GM23338 (cell line): ENCODE results near the gene MEST. TPM values are rescaled to one million over a fixed set of nuclear protein-coding genes. Genes with fewer than 3 reads are reported as not detected.

Experiments
- ATAC-seq: fragments of 200-7000 bp; cut with Tn5 transposase; 3 replicates; pipeline ENCODE4 v1.9.1; 2020
- DNase-seq: peaks from one replicate; pipeline ENCODE4 v3.0.0-alpha.2; 2015; ENCODE audit warnings: low spot score
- H2AFZ ChIP-seq: fragments of 200-600 bp; sonication (generic); 2 replicates; pipeline ENCODE4 v1.8.0; 2016; ENCODE audit warnings: antibody characterized with exemption, mild to moderate bottlenecking, moderate library complexity
- H3F3A ChIP-seq: fragments of 200-600 bp; sonication (generic); replicated peaks from 2 replicates; pipeline ENCODE4 v1.8.0; 2017; ENCODE audit warnings: antibody characterized with exemption, mixed run types, low read depth
- H3K27ac ChIP-seq: fragments of 200-600 bp; sonication (generic); 2 replicates; pipeline ENCODE4 v1.6.1; 2016; ENCODE audit warnings: low read depth
- H3K27me3 ChIP-seq: fragments of 200-600 bp; sonication (generic); 2 replicates; pipeline ENCODE4 v1.8.0; 2016; ENCODE audit warnings: mild to moderate bottlenecking, mixed run types, moderate library complexity; ENCODE audit not compliant: insufficient read depth
- H3K36me3 ChIP-seq: fragments of 200-600 bp; sonication (generic); 2 replicates; pipeline ENCODE4 v1.8.0; 2016; ENCODE audit warnings: mild to moderate bottlenecking; ENCODE audit not compliant: insufficient read depth
- H3K4me1 ChIP-seq: fragments of 200-600 bp; sonication (generic); 2 replicates; pipeline ENCODE4 v1.8.0; 2016; ENCODE audit warnings: mild to moderate bottlenecking, moderate library complexity; ENCODE audit not compliant: insufficient read depth
- H3K4me2 ChIP-seq: fragments of 200-600 bp; sonication (generic); 2 replicates; pipeline ENCODE4 v1.7.1; 2017; ENCODE audit warnings: mixed run types
- H3K4me3 ChIP-seq: fragments of 200-600 bp; sonication (generic); 2 replicates; pipeline ENCODE4 v1.6.1; 2016; ENCODE audit warnings: mixed run types
- H3K79me2 ChIP-seq: fragments of 200-600 bp; sonication (generic); replicated peaks from 2 replicates; pipeline ENCODE4 v1.8.0; 2017; ENCODE audit warnings: mild to moderate bottlenecking; ENCODE audit not compliant: insufficient read depth
- H3K9me2 ChIP-seq: fragments of 200-600 bp; sonication (generic); 2 replicates; pipeline ENCODE4 v1.8.0; 2017; ENCODE audit not compliant: insufficient read depth
- H4K20me1 ChIP-seq: fragments of 200-600 bp; sonication (generic); replicated peaks from 2 replicates; pipeline ENCODE4 v1.8.0; 2017; ENCODE audit warnings: mild to moderate bottlenecking; ENCODE audit not compliant: insufficient read depth
- H3K27ac Mint-ChIP-seq: 2 replicates; pipeline ENCODE4 v1.8.0; 2020; ENCODE audit warnings: inconsistent platforms, mild to moderate bottlenecking, moderate library complexity, mixed read lengths
- H3K27me3 Mint-ChIP-seq: 3 replicates; pipeline ENCODE4 v1.8.0; 2022; ENCODE audit warnings: low read depth, mild to moderate bottlenecking, moderate library complexity, mixed read lengths, inconsistent platforms; ENCODE audit not compliant: insufficient read depth, poor library complexity
- H3K36me3 Mint-ChIP-seq: 3 replicates; pipeline ENCODE4 v1.8.0; 2021; ENCODE audit warnings: low read depth, mild to moderate bottlenecking, inconsistent platforms, moderate library complexity, mixed read lengths
- H3K4me1 Mint-ChIP-seq: 3 replicates; pipeline ENCODE4 v1.8.0; 2020; ENCODE audit warnings: mild to moderate bottlenecking, inconsistent platforms, mixed read lengths
- H3K4me3 Mint-ChIP-seq: 3 replicates; pipeline ENCODE4 v1.8.0; 2021; ENCODE audit warnings: moderate library complexity, mild to moderate bottlenecking, inconsistent platforms, mixed read lengths
- H3K9me3 Mint-ChIP-seq: 3 replicates; pipeline ENCODE4 v1.8.0; 2020; ENCODE audit warnings: moderate library complexity, mild to moderate bottlenecking, inconsistent platforms, mixed read lengths
- CREB1 ChIP-seq: fragments of 250-450 bp; sonication (Bioruptor Pico); IDR thresholded peaks from 2 replicates; pipeline ENCODE4 v1.5.0; 2020; ENCODE audit warnings: low read depth, mild to moderate bottlenecking, moderate library complexity
- CTCF ChIP-seq, 2 experiments: fragments of 200-600 bp in 1 of 2; sonication (generic) in 1 of 2; conservative IDR thresholded peaks; 2 replicates each; pipeline versions ENCODE4 v1.5.1 to v1.6.1; 2016 to 2017; ENCODE audit warnings: antibody characterized with exemption in 2 of 2, low read depth in 2 of 2, mild to moderate bottlenecking in 2 of 2, moderate library complexity in 1 of 2
- ETS1 ChIP-seq: IDR thresholded peaks from 2 replicates; pipeline ENCODE4 v1.6.1; 2016; ENCODE audit warnings: antibody characterized with exemption
- EZH2 ChIP-seq: fragments of 200-600 bp; sonication (generic); IDR thresholded peaks from one replicate; pipeline ENCODE4 v1.8.0; 2017; ENCODE audit warnings: antibody characterized with exemption, mild to moderate bottlenecking, low read depth; ENCODE audit not compliant: unreplicated experiment
- JUNB ChIP-seq: IDR thresholded peaks from one replicate; pipeline ENCODE4 v1.6.1; 2016; ENCODE audit warnings: antibody characterized with exemption; ENCODE audit not compliant: unreplicated experiment
- NANOG ChIP-seq: IDR thresholded peaks from 2 replicates; pipeline ENCODE4 v1.6.1; 2016; ENCODE audit warnings: antibody characterized with exemption, borderline replicate concordance
- POLR2AphosphoS5 ChIP-seq: IDR thresholded peaks from 2 replicates; pipeline ENCODE4 v1.6.1; 2016; ENCODE audit warnings: antibody characterized with exemption, low read depth
- REST ChIP-seq: IDR thresholded peaks from one replicate; pipeline ENCODE4 v1.6.1; 2018; ENCODE audit warnings: antibody characterized with exemption; ENCODE audit not compliant: unreplicated experiment
- STAT1 ChIP-seq: IDR thresholded peaks from one replicate; pipeline ENCODE4 v1.6.1; 2016; ENCODE audit warnings: antibody characterized with exemption; ENCODE audit not compliant: unreplicated experiment
- ZNF114 ChIP-seq: fragments of 250-450 bp; sonication (Bioruptor Pico); IDR thresholded peaks from 2 replicates; pipeline ENCODE4 v1.5.0; 2020; ENCODE audit warnings: mild to moderate bottlenecking, moderate library complexity
- ZNF331 ChIP-seq: fragments of 250-450 bp; sonication (Bioruptor Pico); IDR thresholded peaks from 2 replicates; pipeline ENCODE4 v1.5.0; 2020; ENCODE audit warnings: low read depth, mild to moderate bottlenecking, moderate library complexity
- polyA plus RNA-seq: library from polyadenylated mRNA; unstranded; fragments of >200 nt; fragmentation: Nextera tagmentation; extraction: Ambion mirVana; gene quantifications from 2 replicates; pipeline ENCODE4 v1.2.1, GENCODE V29; 2016
- total RNA-seq: library from RNA; depleted of rRNA; stranded (reverse); fragments of >200 nt; shearing (Covaris generic); gene quantifications from 2 replicates; pipeline ENCODE4 v1.2.3, GENCODE V29; 2014

Gene MEST
- total and polyA plus RNA-seq, 2 experiments from 2014 or later: 167 to 229 TPM

- H3K79me2 ChIP-seq: no peaks in the 10 kb centered on the region
Measured at GRCh38 chr7:130454959-130455358, 36.9 kb upstream of the MEST start.

More at GRCh38 chr7:130454959-130455358, 36.9 kb upstream of the MEST start:
- 0 out of 2 replicates have a peak, but pooled peaks cover 3% of the 10 kb centered on the region for H3K9me2 ChIP-seq
- H3K36me3 Mint-ChIP-seq: peaks cover 8% of the 10 kb centered on the region; the same call in 2 of the 3 replicates
- H3K9me3 Mint-ChIP-seq: peaks cover 18% of the 10 kb centered on the region
- no peak for DNase-seq
- ATAC-seq: no peak
- H3K4me1 Mint-ChIP-seq: no peaks in the 10 kb centered on the region
- no peak overlapping the region for H3K27ac Mint-ChIP-seq
- no peak overlapping the region for H3K27ac ChIP-seq
- H4K20me1 ChIP-seq: no peaks in the 10 kb centered on the region
- H3K4me2 ChIP-seq: no peak overlapping the region
- TF ChIP-seq CREB1 (no peak), JUNB (no peak), REST (no peak), ZNF331 (CRISPR knock-in tag) (no peak), STAT1 (no peak), POLR2AphosphoS5 (no peak), NANOG (no peak), ZNF114 (CRISPR knock-in tag) (no peak), CTCF (conservative IDR thresholded peaks at IDR 0.05; ENCODE audit: low read depth in 2 of 2) (no peak), ETS1 (no peak), EZH2 (no peak)
- no peak overlapping the region for H3K4me3 Mint-ChIP-seq
- H3K4me3 ChIP-seq: no peak overlapping the region
- H3K27me3 ChIP-seq: no peaks in the 10 kb centered on the region
- H3K4me1 ChIP-seq: no peaks in the 10 kb centered on the region
- H3K27me3 Mint-ChIP-seq: no peaks in the 10 kb centered on the region
- H3F3A ChIP-seq: no peaks in the 10 kb centered on the region
- no peak overlapping the region; the same call in 1 of the 2 replicates for H2AFZ ChIP-seq
- no peaks in the 10 kb centered on the region for H3K36me3 ChIP-seq
